ENCODE results near the gene PSEN2.

The PSEN2 gene

GRCh38 chr1:226865590-226865989 lies 4.8 kb upstream of the PSEN2 start:
- no peak for DNase-seq (ENCODE audit: low read depth)

DNA sequence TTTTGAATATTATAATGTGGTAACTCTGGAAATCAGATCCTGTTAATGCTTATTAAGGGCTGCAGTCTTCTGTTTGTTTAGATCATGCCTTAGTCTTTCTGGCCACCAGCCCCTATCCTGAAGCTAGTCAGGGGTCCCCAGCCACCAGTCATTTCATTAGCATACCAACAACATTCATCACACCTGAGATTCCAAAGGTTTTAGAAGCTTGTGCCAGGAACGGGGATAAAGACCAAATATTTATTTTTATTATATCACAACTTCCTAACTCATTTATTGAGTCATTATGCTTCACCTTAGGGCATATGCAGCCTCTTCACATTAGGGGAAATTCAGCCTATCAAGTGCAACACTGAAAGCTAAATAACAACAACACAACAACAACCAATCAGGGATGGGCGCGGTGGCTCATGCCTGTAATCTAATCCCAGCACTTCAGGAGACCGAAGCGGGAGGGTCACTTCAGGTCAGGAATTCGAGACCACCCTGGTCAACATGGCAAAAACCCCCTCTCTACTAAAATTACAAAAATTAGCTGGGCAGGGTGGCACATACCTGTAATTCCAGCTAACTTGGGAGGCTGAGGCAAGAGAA lies 2.9 kb upstream of the PSEN2 start:
- DNase-seq (ENCODE audit: low read depth), result no peak

DNA sequence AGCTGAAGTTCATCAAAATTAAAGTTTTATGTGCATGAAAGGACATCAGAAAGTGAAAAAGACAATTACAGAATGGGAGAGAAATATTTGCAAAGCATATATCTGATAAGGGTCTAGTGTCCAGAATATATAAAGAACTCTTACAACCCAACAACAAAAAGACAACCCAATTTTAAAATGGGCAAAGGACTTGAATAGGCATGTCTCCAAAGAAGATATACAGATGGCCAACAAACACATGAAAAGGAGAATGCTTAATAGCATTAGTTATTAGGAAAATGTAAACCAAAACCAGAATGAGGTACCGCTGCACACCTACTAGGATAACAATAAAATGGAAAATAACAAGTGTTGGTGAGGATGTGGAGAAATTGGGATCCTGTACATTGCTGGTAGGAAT lies 1.7 kb upstream of the PSEN2 start:
- no peak for DNase-seq (ENCODE audit: low read depth)

DNA sequence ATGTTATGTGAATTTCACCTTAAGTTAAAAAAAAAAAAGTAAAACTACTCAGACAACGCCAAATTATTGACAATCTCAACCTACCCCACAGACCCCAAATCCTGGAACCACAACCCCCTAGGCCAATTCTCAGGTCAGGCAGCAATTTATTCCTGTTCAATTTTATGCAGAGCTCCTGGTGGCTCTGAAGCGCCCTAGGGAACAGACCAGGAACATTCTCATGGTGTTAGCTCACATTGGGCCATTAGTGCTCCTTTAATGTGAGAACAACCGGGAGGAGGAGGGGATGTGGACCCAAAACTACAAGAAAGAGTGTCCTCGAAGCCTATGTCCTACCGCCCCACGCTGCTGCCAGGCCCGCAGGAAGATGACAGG lies 403 bp upstream of the PSEN2 start:
- no peak for DNase-seq (ENCODE audit: low read depth)

GRCh38 chr1:226871636-226872327 lies 1.4 kb downstream of the PSEN2 start:
- DNase-seq (ENCODE audit: low read depth), result no peak

- no peak for DNase-seq (ENCODE audit: low read depth)
Measured at GRCh38 chr1:226872437-226872836, 2.0 kb downstream of the PSEN2 start.

DNA sequence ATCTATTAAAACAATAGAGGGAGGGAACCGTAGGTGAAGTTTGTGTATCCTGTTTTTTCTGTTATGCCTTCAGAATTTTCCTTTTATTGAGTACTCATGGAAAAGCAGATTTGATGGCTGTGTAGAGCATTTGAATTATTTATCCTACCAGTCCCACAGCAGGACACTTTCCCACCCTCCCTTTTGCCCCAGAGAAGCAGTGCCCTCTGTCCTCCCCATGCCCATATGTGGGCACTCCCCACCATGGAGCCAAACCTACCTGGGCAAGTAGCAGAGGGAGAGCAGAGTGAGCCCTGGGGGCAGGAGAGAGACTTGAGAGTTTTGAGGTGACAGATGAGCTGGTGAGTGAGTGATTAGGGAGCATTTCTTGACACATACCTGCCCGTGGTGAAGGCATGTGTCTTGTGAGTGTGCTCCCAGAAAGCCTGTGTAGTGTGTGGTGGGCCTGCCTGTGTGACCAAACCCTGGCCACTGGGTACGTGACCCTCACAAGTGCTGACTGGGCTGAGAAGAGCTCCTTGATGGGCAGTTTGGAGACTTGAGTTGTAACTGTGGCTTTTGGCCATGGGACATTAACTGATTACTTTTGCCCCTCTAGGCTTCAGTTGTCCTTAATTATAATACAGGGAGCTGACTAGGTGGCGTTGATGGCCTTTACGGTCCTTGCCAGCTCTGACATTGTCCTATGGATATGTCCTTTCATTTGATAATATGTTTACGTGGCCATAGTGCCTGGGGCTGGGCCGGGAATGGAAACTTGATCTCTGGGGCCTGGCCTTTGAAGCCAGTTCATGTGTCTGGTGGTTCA lies 3.6 kb downstream of the PSEN2 start:
- no peak for DNase-seq (ENCODE audit: low read depth)

- DNase-seq (ENCODE audit: low read depth), result no peak
Measured at GRCh38 chr1:226874579-226875425, 4.4 kb downstream of the PSEN2 start.

GRCh38 chr1:226875641-226876295 lies 5.4 kb downstream of the PSEN2 start:
- DNase-seq (ENCODE audit: low read depth), result no peak

GRCh38 chr1:226877669-226878068 lies 7.3 kb downstream of the PSEN2 start:
- no peak for DNase-seq (ENCODE audit: low read depth)

DNA sequence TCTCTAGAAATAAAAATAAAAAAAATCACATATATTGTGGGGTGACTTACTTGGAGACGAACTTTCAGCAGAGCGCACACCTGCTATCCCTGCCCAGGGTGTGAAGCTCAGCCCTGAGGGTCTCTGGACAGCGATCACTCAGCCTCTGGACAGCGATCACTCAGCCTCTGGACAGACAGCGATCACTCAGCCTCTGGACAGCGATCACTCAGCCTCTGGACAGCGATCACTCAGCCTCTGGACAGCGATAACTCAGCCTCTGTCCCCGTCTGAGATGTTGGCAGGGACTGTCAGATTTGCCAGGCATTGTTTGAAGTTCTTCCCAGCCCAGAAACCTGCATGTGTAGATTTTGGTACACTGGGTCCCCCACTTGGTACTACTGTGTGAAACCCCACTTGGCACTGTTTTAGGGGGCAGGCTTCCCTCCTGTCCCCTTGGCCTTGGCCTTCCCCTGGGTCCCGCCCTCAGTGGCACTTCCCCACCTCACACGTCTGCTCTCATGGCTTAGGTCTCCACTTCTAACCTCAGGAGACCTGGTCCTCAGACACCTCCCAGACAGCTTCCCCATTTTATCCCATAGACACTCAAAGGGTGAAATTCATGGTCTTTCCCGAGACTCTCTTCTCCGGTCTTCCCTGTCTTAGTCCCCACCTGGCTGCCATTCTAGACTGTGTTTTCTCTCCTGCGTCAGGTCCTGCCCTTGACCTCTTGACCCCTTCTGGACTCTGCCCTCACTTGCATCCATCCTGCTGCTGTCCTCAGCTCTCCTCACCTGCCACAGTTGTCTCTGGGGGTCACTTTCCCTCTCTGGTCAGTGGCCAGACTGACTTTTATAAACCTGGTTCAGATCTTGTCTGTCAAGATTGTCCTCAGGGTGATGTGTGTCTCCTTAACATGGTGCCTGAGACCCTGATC lies 10.2 kb downstream of the PSEN2 start:
- DNase-seq (ENCODE audit: low read depth), result no peak

- DNase-seq (ENCODE audit: low read depth), result no peak
Measured at GRCh38 chr1:226881515-226882185, 11.2 kb downstream of the PSEN2 start.

- no peak for DNase-seq (ENCODE audit: low read depth)
Measured at GRCh38 chr1:226882187-226882586, 11.8 kb downstream of the PSEN2 start.

GRCh38 chr1:226882631-226883409 lies 12.4 kb downstream of the PSEN2 start:
- no peak for DNase-seq (ENCODE audit: low read depth)

- DNase-seq (ENCODE audit: low read depth), result no peak
Measured at GRCh38 chr1:226883630-226884029, 13.2 kb downstream of the PSEN2 start.

DNA sequence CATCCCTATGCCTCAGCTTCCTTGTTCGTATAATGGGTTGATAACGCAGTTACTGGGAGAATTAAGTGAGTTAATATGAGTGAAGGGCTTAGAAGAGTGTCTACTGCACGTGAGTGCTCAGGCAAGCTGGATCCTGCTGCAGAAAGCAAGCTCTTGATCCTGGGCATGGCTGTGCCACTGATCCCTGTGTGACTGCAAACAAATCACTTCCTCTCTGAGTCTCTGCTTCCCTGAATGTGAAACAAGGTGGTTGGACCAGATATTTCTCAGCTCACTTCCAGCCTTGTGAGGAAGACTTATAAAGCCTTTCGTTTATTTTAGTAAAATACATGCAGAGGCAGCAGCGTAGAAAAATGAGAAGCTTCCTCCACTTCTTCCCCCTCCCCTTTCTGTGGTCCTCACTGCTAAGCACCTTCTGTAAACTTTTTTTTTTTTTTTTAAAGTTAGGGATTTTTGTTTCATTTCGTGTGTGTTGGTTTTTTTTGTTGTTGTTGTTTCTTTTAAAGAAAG lies 13.8 kb downstream of the PSEN2 start:
- no peak for DNase-seq (ENCODE audit: low read depth)

DNA sequence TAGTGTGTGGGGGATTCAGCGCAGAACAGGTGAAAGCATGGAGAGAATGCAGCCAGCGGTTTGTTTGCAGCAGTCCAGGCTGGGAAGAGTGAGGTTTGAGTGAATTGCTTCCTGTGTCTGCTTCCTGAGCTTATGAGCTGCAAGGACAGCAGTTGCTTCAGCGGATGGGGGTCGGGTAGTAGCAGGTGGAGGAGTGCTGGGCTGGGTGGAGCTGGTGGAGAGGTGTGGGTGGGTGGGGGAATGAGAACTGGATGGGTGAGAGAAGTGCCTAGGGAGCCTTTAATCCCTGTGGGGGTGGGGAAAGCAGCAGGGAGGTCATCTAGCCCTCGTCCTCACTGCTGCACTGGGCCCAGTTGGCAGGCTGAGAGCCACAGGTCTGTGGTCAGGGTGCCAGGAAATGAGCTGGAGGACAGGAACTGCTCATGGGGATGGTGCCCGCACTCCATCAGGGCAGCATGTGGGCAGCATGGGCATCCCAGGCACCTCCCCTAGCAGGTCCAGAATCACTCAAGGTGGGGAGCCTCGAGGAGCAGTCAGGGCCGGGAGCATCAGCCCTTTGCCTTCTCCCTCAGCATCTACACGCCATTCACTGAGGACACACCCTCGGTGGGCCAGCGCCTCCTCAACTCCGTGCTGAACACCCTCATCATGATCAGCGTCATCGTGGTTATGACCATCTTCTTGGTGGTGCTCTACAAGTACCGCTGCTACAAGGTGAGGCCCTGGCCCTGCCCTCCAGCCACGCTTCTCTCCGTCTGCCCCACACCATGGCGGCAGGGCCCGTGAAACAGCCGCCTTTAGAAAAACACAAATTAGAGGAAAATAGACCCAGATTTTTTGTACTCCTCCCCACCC lies 14.8 kb downstream of the PSEN2 start:
- DNase-seq (ENCODE audit: low read depth), result no peak

All from activated T-helper 1 cell treated with Interleukin-2 at 50 U/mL for 16 hours (primary cell).